HCT116 (cell line): ENCODE data around the gene CPA1. TPM values are rescaled to one million over a fixed set of nuclear protein-coding genes. Genes with fewer than 3 reads are reported as not detected.

Experiments used
- ATAC-seq: fragments of 200-7000 bp; cut with Tn5 transposase; 2 replicates; pipeline ENCODE4 v1.9.1; 2020; ENCODE audit warnings: mild to moderate bottlenecking, moderate library complexity
- BruUV-seq: library from RNA; stranded (reverse); fragments of 400-500 nt; replicated peaks from 2 replicates; lab custom pipeline; 2021; lab: Mats Ljungman, UMichigan
- CTCF ChIA-PET: fragments of 300-600 bp; sonication (Branson Sonifier 250); formaldehyde crosslinking; loops from one replicate; lab custom pipeline; 2021; ENCODE audit warnings: antibody characterized with exemption; lab: Charles Lee
- POLR2A ChIA-PET: fragments of 300-600, 350-600 bp; sonication (Branson Sonifier 250); formaldehyde crosslinking; loops from one replicate; lab custom pipeline; 2021; ENCODE audit warnings: antibody characterized with exemption; lab: Charles Lee
- RAD21 ChIA-PET, 2 experiments: fragments of 300-600 bp; sonication (Branson Sonifier 250); formaldehyde crosslinking; loops; one replicate each; lab custom pipeline; 2023; ENCODE audit warnings: low total read pairs in 2 of 2; ENCODE audit not compliant: uncharacterized antibody in 2 of 2, unreplicated experiment in 2 of 2, low non-redundant PET in 1 of 2; lab: Charles Lee
- DNase-seq: peaks from one replicate; pipeline ENCODE4 v3.0.0-alpha.2; 2010; ENCODE audit warnings: low read depth, low spot score
- H2AFZ ChIP-seq: fragments of 200-600 bp; shearing (Covaris generic), sonication (generic); 2 replicates; pipeline ENCODE4 v1.6.1; 2017; ENCODE audit warnings: low read depth, mixed run types, mixed read lengths, antibody characterized with exemption, low read length; ENCODE audit not compliant: poor library complexity, severe bottlenecking
- H3K27ac ChIP-seq: 2 replicates; pipeline ENCODE4 v1.5.1; 2012; ENCODE audit warnings: low read depth, low read length
- H3K27me3 ChIP-seq: fragments of 200-600 bp; sonication (generic); 2 replicates; pipeline ENCODE4 v1.6.1; 2016; ENCODE audit warnings: mixed run types, low read length, mixed read lengths; ENCODE audit not compliant: insufficient read depth
- H3K36me3 ChIP-seq, 2 experiments: fragments of 200-500 bp in 1 of 2; fragments of 200-600 bp in 1 of 2; sonication (Bioruptor generic) in 1 of 2; sonication (generic) in 1 of 2; 2 replicates each; pipeline versions ENCODE4 v1.5.1 to v1.6.1; 2014 to 2016; ENCODE audit warnings: low read length in 2 of 2, inconsistent platforms in 1 of 2, mixed read lengths in 1 of 2, mixed run types in 1 of 2; ENCODE audit not compliant: insufficient read depth in 2 of 2, control insufficient read depth in 1 of 2
- H3K4me1 ChIP-seq, 2 experiments: fragments of 200-600 bp in 1 of 2; sonication (generic) in 1 of 2; 2 replicates each; pipeline versions ENCODE4 v1.5.1 to v1.6.1; 2012 to 2017; ENCODE audit warnings: low read length in 2 of 2, inconsistent platforms in 1 of 2, mild to moderate bottlenecking in 1 of 2, mixed read lengths in 1 of 2, mixed run types in 1 of 2, moderate library complexity in 1 of 2; ENCODE audit not compliant: insufficient read depth in 2 of 2, control insufficient read depth in 1 of 2
- H3K4me2 ChIP-seq: fragments of 200-600 bp; sonication (generic); 2 replicates; pipeline ENCODE4 v1.6.1; 2017; ENCODE audit warnings: mixed run types, low read length, mixed read lengths
- H3K4me3 ChIP-seq, 2 experiments: fragments of 200-600 bp in 1 of 2; sonication (generic) in 1 of 2; replicated peaks in 1 of 2; 2 replicates each; pipeline ENCODE4 v1.5.1; 2011 to 2016; ENCODE audit warnings: low read length in 2 of 2, control low read depth in 1 of 2, low read depth in 1 of 2, mild to moderate bottlenecking in 1 of 2, mixed read lengths in 1 of 2, mixed run types in 1 of 2
- H3K79me2 ChIP-seq: fragments of 200-600 bp; sonication (generic); 2 replicates; pipeline ENCODE4 v1.6.1; 2017; ENCODE audit warnings: mild to moderate bottlenecking, mixed run types, low read length, moderate library complexity, mixed read lengths; ENCODE audit not compliant: insufficient read depth
- H3K9ac ChIP-seq: fragments of 200-600 bp; sonication (generic); 2 replicates; pipeline ENCODE4 v1.6.1; 2016; ENCODE audit warnings: low read length, mixed read lengths
- H3K9me2 ChIP-seq: fragments of 200-600 bp; sonication (generic), shearing (Covaris generic); 2 replicates; pipeline ENCODE4 v1.6.1; 2017; ENCODE audit warnings: mixed run types, mild to moderate bottlenecking, moderate library complexity; ENCODE audit not compliant: insufficient read depth
- H3K9me3 ChIP-seq, 2 experiments: fragments of 200-500 bp in 1 of 2; fragments of 200-600 bp in 1 of 2; sonication (Bioruptor generic) in 1 of 2; sonication (generic) in 1 of 2; 2 replicates each; pipeline ENCODE4 v1.6.1; 2014 to 2017; ENCODE audit warnings: low read length in 2 of 2, mixed read lengths in 2 of 2, inconsistent platforms in 1 of 2, low read depth in 1 of 2, mild to moderate bottlenecking in 1 of 2, mixed run types in 1 of 2, moderate library complexity in 1 of 2; ENCODE audit not compliant: control insufficient read depth in 1 of 2, insufficient read depth in 1 of 2
- H4K20me1 ChIP-seq: fragments of 200-600 bp; sonication (generic), shearing (Covaris generic); 2 replicates; pipeline ENCODE4 v1.6.1; 2017; ENCODE audit warnings: mixed run types, mild to moderate bottlenecking, moderate library complexity; ENCODE audit not compliant: insufficient read depth
- ATF3 ChIP-seq: IDR thresholded peaks from 2 replicates; pipeline ENCODE4 v1.6.1; 2012
- CBX3 ChIP-seq: IDR thresholded peaks from 2 replicates; pipeline ENCODE4 v1.6.1; 2012; ENCODE audit warnings: low read depth
- EGR1 ChIP-seq: IDR thresholded peaks from 2 replicates; pipeline ENCODE4 v1.6.1; 2012; ENCODE audit warnings: low read depth
- EZH2 ChIP-seq: fragments of 200-600 bp; sonication (generic); IDR thresholded peaks from 2 replicates; pipeline ENCODE4 v1.6.1; 2017; ENCODE audit warnings: antibody characterized with exemption, mixed run types
- EZH2phosphoT487 ChIP-seq: fragments of 200-600 bp; IDR thresholded peaks from 2 replicates; pipeline ENCODE4 v1.6.1; 2018; ENCODE audit warnings: antibody characterized with exemption, borderline replicate concordance
- FOSL1 ChIP-seq: IDR thresholded peaks from 2 replicates; pipeline ENCODE4 v1.6.1; 2012; ENCODE audit warnings: low read depth
- JUND ChIP-seq: IDR thresholded peaks from 2 replicates; pipeline ENCODE4 v1.6.1; 2012
- POLR2A ChIP-seq: IDR thresholded peaks from 2 replicates; pipeline ENCODE4 v1.7.0; 2011; ENCODE audit warnings: borderline replicate concordance; ENCODE audit not compliant: insufficient read depth, insufficient read length; ENCODE audit errors: extremely low read depth
- POLR2AphosphoS5 ChIP-seq: IDR thresholded peaks from 2 replicates; pipeline ENCODE4 v1.6.1; 2011; ENCODE audit warnings: mild to moderate bottlenecking, low read depth, low read length, moderate library complexity
- SIN3A ChIP-seq: IDR thresholded peaks from 2 replicates; pipeline ENCODE4 v1.6.1; 2012; ENCODE audit warnings: low read depth
- SP1 ChIP-seq: IDR thresholded peaks from 2 replicates; pipeline ENCODE4 v1.6.1; 2012; ENCODE audit warnings: low read depth
- TCF7L2 ChIP-seq: IDR thresholded peaks from 2 replicates; pipeline ENCODE4 v1.7.0; 2011; ENCODE audit warnings: borderline replicate concordance, inconsistent platforms; ENCODE audit not compliant: insufficient read depth, insufficient read length; ENCODE audit errors: extremely low read depth
- ZFX ChIP-seq: fragments of 450-650 bp; IDR thresholded peaks from 2 replicates; pipeline ENCODE4 v1.6.1; 2017
- intact Hi-C: fragments of 100-400 bp; cut with micrococcal nuclease; formaldehyde crosslinking; loops from 2 replicates; pipeline ENCODE4 v1.10.0; 2022
- total RNA-seq: library from RNA; stranded (reverse); gene quantifications from one replicate; pipeline ENCODE4 v1.2.1, GENCODE V29; 2021; ENCODE audit not compliant: unreplicated experiment
- TF ChIP-seq, protein P1 (sequence below): IDR thresholded peaks from 2 replicates; pipeline ENCODE4 v1.6.1; 2012; ENCODE audit warnings: low read depth
- TF ChIP-seq, protein P2 (sequence below), 3 experiments: fragments of 200-600 bp in 1 of 3; sonication (generic) in 1 of 3; IDR thresholded peaks in 2 of 3; conservative IDR thresholded peaks in 1 of 3; 2 replicates each; pipeline ENCODE4 v1.5.1; 2012 to 2017; ENCODE audit warnings: low read depth in 2 of 3, low read length in 2 of 3, antibody characterized with exemption in 1 of 3, borderline replicate concordance in 1 of 3, control low read depth in 1 of 3, mild to moderate bottlenecking in 1 of 3, mixed read lengths in 1 of 3, mixed run types in 1 of 3, moderate library complexity in 1 of 3; ENCODE audit not compliant: insufficient read depth in 1 of 3

CPA1 gene
- total RNA-seq, 1 experiment from 2014 or later = 11.9 TPM

GRCh38 chr7:130405003-130405402, 24.7 kb downstream of the CPA1 start:
- Histone ChIP-seq H2AFZ (no peak overlapping the region), H3K9ac (no peak overlapping the region), H3K4me1 (no peaks in the 10 kb centered on the region), H3K27ac (no peak overlapping the region), H3K4me2 (no peak overlapping the region), H3K27me3 (no peaks in the 10 kb centered on the region), H3K9me3 (no peaks in the 10 kb centered on the region), H3K79me2 (no peaks in the 10 kb centered on the region), H3K4me3 (no peak overlapping the region), H4K20me1 (no peaks in the 10 kb centered on the region), H3K9me2 (no peaks in the 10 kb centered on the region), H3K36me3 (no peaks in the 10 kb centered on the region)
- ATAC-seq = no peak
- DNase-seq = no peak
- intact Hi-C loops = no loop called here
- POLR2A ChIA-PET = no interaction called here
- CTCF ChIA-PET = no interaction called here
- no TSS peak for BruUV-seq
- TF ChIP-seq ZFX (no peak), EZH2 (no peak), ATF3 (no peak), CBX3 (no peak), EZH2phosphoT487 (no peak), FOSL1 (no peak), POLR2A (no peak), SIN3A (no peak), SP1 (no peak), POLR2AphosphoS5 (no peak), JUND (no peak), TCF7L2 (no peak), EGR1 (no peak)
- TF ChIP-seq, protein P1, sequence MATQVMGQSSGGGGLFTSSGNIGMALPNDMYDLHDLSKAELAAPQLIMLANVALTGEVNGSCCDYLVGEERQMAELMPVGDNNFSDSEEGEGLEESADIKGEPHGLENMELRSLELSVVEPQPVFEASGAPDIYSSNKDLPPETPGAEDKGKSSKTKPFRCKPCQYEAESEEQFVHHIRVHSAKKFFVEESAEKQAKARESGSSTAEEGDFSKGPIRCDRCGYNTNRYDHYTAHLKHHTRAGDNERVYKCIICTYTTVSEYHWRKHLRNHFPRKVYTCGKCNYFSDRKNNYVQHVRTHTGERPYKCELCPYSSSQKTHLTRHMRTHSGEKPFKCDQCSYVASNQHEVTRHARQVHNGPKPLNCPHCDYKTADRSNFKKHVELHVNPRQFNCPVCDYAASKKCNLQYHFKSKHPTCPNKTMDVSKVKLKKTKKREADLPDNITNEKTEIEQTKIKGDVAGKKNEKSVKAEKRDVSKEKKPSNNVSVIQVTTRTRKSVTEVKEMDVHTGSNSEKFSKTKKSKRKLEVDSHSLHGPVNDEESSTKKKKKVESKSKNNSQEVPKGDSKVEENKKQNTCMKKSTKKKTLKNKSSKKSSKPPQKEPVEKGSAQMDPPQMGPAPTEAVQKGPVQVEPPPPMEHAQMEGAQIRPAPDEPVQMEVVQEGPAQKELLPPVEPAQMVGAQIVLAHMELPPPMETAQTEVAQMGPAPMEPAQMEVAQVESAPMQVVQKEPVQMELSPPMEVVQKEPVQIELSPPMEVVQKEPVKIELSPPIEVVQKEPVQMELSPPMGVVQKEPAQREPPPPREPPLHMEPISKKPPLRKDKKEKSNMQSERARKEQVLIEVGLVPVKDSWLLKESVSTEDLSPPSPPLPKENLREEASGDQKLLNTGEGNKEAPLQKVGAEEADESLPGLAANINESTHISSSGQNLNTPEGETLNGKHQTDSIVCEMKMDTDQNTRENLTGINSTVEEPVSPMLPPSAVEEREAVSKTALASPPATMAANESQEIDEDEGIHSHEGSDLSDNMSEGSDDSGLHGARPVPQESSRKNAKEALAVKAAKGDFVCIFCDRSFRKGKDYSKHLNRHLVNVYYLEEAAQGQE = no peak
- TF ChIP-seq, protein P2, sequence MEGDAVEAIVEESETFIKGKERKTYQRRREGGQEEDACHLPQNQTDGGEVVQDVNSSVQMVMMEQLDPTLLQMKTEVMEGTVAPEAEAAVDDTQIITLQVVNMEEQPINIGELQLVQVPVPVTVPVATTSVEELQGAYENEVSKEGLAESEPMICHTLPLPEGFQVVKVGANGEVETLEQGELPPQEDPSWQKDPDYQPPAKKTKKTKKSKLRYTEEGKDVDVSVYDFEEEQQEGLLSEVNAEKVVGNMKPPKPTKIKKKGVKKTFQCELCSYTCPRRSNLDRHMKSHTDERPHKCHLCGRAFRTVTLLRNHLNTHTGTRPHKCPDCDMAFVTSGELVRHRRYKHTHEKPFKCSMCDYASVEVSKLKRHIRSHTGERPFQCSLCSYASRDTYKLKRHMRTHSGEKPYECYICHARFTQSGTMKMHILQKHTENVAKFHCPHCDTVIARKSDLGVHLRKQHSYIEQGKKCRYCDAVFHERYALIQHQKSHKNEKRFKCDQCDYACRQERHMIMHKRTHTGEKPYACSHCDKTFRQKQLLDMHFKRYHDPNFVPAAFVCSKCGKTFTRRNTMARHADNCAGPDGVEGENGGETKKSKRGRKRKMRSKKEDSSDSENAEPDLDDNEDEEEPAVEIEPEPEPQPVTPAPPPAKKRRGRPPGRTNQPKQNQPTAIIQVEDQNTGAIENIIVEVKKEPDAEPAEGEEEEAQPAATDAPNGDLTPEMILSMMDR (IDR thresholded peaks at IDR 0.05 in 2 of 3, conservative IDR thresholded peaks at IDR 0.05 in 1 of 3; ENCODE audit: borderline replicate concordance in 1 of 3, insufficient read depth in 1 of 3, low read depth in 2 of 3, low read length in 2 of 3) = no peak
- RAD21 ChIA-PET = interaction anchor here in 1 of 2 experiments (0.6 kb wide), 1 partner anchor 13 kb away, joined by 3 read pairs; no protein-coding TSS in a partner anchor
